Trophoblast cell (in vitro differentiated cells and primary cell): ENCODE results near the gene TNNI3K.

Experiments
- DNase-seq, 2 donors: peaks; one replicate each; pipeline ENCODE4 v3.0.0-alpha.2; 2016
- H2AFZ ChIP-seq: 2 replicates; pipeline ENCODE4 v1.6.1; 2013; ENCODE audit warnings: low read length, moderate library complexity, mild to moderate bottlenecking; ENCODE audit not compliant: insufficient read depth, poor library complexity
- H2AK5ac ChIP-seq: 2 replicates; pipeline ENCODE4 v1.6.1; 2013; ENCODE audit warnings: mild to moderate bottlenecking, low read length
- H2BK120ac ChIP-seq: 2 replicates; pipeline ENCODE4 v1.6.1; 2013; ENCODE audit warnings: low read length, mild to moderate bottlenecking, moderate library complexity; ENCODE audit not compliant: insufficient read depth, poor library complexity
- H2BK12ac ChIP-seq: 2 replicates; pipeline ENCODE4 v1.6.1; 2013; ENCODE audit warnings: mild to moderate bottlenecking, low read length, moderate library complexity
- H2BK5ac ChIP-seq: 2 replicates; pipeline ENCODE4 v1.6.1; 2013; ENCODE audit warnings: low read length, low read depth, moderate library complexity, mild to moderate bottlenecking; ENCODE audit not compliant: poor library complexity
- H3K14ac ChIP-seq: 2 replicates; pipeline ENCODE4 v1.6.1; 2013; ENCODE audit warnings: mild to moderate bottlenecking, low read length
- H3K18ac ChIP-seq: 2 replicates; pipeline ENCODE4 v1.6.1; 2013; ENCODE audit warnings: mild to moderate bottlenecking, low read length
- H3K23ac ChIP-seq: 2 replicates; pipeline ENCODE4 v1.6.1; 2013; ENCODE audit warnings: low read length
- H3K27ac ChIP-seq: 2 replicates; pipeline ENCODE4 v1.5.1; 2013; ENCODE audit warnings: low read depth, mild to moderate bottlenecking, inconsistent platforms, low read length, moderate library complexity
- H3K27me3 ChIP-seq: 2 replicates; pipeline ENCODE4 v1.6.1; 2013; ENCODE audit warnings: inconsistent platforms, mild to moderate bottlenecking, low read length, moderate library complexity; ENCODE audit not compliant: insufficient read depth
- H3K36me3 ChIP-seq, 2 experiments: 1 replicate in 1 of 2; 2 replicates in 1 of 2; pipeline ENCODE4 v1.6.1; 2013; ENCODE audit warnings: low read length in 2 of 2, mild to moderate bottlenecking in 2 of 2, moderate library complexity in 1 of 2; ENCODE audit not compliant: insufficient read depth in 2 of 2, control insufficient read depth in 1 of 2
- H3K4ac ChIP-seq: 2 replicates; pipeline ENCODE4 v1.6.1; 2013; ENCODE audit warnings: low read depth, mild to moderate bottlenecking, low read length, moderate library complexity
- H3K4me1 ChIP-seq, 2 experiments: 1 replicate in 1 of 2; 2 replicates in 1 of 2; pipeline ENCODE4 v1.6.1; 2013; ENCODE audit warnings: low read length in 2 of 2, mild to moderate bottlenecking in 2 of 2, moderate library complexity in 1 of 2; ENCODE audit not compliant: insufficient read depth in 2 of 2, control insufficient read depth in 1 of 2
- H3K4me2 ChIP-seq: 2 replicates; pipeline ENCODE4 v1.6.1; 2013; ENCODE audit warnings: inconsistent platforms, mild to moderate bottlenecking, low read length, moderate library complexity
- H3K4me3 ChIP-seq: 2 replicates; pipeline ENCODE4 v1.5.1; 2013; ENCODE audit warnings: mild to moderate bottlenecking, low read depth, low read length, inconsistent platforms
- H3K79me1 ChIP-seq: one replicate; pipeline ENCODE4 v1.6.1; 2013; ENCODE audit warnings: low read length
- H3K79me2 ChIP-seq: 2 replicates; pipeline ENCODE4 v1.6.1; 2013; ENCODE audit warnings: low read length, mild to moderate bottlenecking; ENCODE audit not compliant: control insufficient read depth, insufficient read depth, poor library complexity
- H3K9ac ChIP-seq: 2 replicates; pipeline ENCODE4 v1.6.1; 2013; ENCODE audit warnings: mild to moderate bottlenecking, low read length
- H3K9me3 ChIP-seq: 2 replicates; pipeline ENCODE4 v1.6.1; 2013; ENCODE audit warnings: low read depth, mild to moderate bottlenecking, control low read depth, inconsistent platforms, low read length; ENCODE audit not compliant: insufficient read depth
- H4K12ac ChIP-seq: 2 replicates; pipeline ENCODE4 v1.6.1; 2013; ENCODE audit warnings: low read depth, mild to moderate bottlenecking, low read length, moderate library complexity
- H4K8ac ChIP-seq: 2 replicates; pipeline ENCODE4 v1.6.1; 2013; ENCODE audit warnings: low read depth, mild to moderate bottlenecking, low read length, moderate library complexity
- H4K91ac ChIP-seq: one replicate; pipeline ENCODE4 v1.6.1; 2013; ENCODE audit warnings: low read depth, mild to moderate bottlenecking, low read length, moderate library complexity
- WGBS: extraction: QIAGEN DNeasy Blood & Tissue Kit; methylation state at CpG from one replicate; pipeline ENCODE4 v1.1.7; 2013; ENCODE audit warnings: missing lambda C conversion rate; ENCODE audit not compliant: insufficient read length, insufficient coverage; ENCODE audit errors: extremely low coverage; 5-methylcytosine and 5-hydroxymethylcytosine counted together

Gene TNNI3K

GRCh38 chr1:74286414-74286813, 51.2 kb downstream of the TNNI3K start:
- Histone ChIP-seq H3K27ac (no peak overlapping the region), H3K27me3 (no peaks in the 10 kb centered on the region), H2AFZ (no peak overlapping the region), H2BK12ac (no peak overlapping the region), H4K12ac (no peak overlapping the region), H3K9ac (no peak overlapping the region), H3K79me1 (no peaks in the 10 kb centered on the region), H3K79me2 (no peaks in the 10 kb centered on the region), H3K4me1 (no peaks in the 10 kb centered on the region), H3K4me3 (no peak overlapping the region), H3K9me3 (no peaks in the 10 kb centered on the region), H4K91ac (no peak overlapping the region), H4K8ac (no peak overlapping the region), H3K23ac (no peak overlapping the region), H3K14ac (no peak overlapping the region), H3K36me3 (no peaks in the 10 kb centered on the region), H3K4ac (no peak overlapping the region), H2BK5ac (no peak overlapping the region), H2AK5ac (no peak overlapping the region), H3K18ac (no peak overlapping the region), H2BK120ac (no peak overlapping the region), H3K4me2 (no peak overlapping the region)
- no CpG with 5 or more reads among the region's 2 CpGs for WGBS
- no peak for DNase-seq

- Histone ChIP-seq H3K14ac (no peak overlapping the region), H3K4me3 (no peak overlapping the region), H2AK5ac (no peak overlapping the region), H4K8ac (no peak overlapping the region), H4K12ac (no peak overlapping the region), H4K91ac (no peak overlapping the region), H3K27me3 (no peaks in the 10 kb centered on the region), H3K23ac (no peak overlapping the region), H3K79me1 (no peaks in the 10 kb centered on the region), H3K27ac (no peak overlapping the region), H3K9me3 (no peaks in the 10 kb centered on the region), H3K36me3 (no peaks in the 10 kb centered on the region), H3K4me2 (no peak overlapping the region), H2BK12ac (no peak overlapping the region), H2BK5ac (no peak overlapping the region), H2BK120ac (no peak overlapping the region), H3K79me2 (no peaks in the 10 kb centered on the region), H3K9ac (no peak overlapping the region), H2AFZ (no peak overlapping the region), H3K4me1 (no peaks in the 10 kb centered on the region), H3K4ac (no peak overlapping the region), H3K18ac (no peak overlapping the region)
- DNase-seq = no peak
These were observed 79.3 kb downstream of the TNNI3K start for GRCh38 chr1:74314438-74314837.

DNA sequence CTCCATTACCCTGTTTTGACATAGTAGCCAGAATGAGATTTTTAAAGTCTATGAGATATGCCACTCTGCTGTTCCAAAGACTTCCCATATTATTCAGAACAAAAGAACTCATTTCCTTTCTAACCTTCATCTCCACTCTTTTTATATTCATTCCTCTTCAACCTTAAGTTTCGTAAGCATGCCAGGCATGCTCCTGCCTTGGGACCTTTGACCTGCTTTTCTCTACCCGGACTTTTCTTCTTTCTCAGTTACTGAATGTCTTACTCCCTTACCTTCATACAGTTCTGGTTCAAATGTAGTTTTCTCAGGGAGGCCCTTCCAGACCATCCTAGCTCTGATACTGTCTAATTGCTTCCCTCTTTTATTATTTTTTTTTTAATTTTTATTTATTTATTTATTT, 81.1 kb downstream of the TNNI3K start:
- peak in 1 of 2 donors; percentile 44 for DNase-seq
- Histone ChIP-seq H4K8ac (no peak overlapping the region), H2AFZ (no peak overlapping the region), H3K4ac (no peak overlapping the region), H4K12ac (no peak overlapping the region), H3K23ac (no peak overlapping the region), H3K4me3 (no peak overlapping the region), H4K91ac (no peak overlapping the region), H3K36me3 (no peaks in the 10 kb centered on the region), H3K9me3 (no peaks in the 10 kb centered on the region), H2AK5ac (no peak overlapping the region), H3K79me1 (no peaks in the 10 kb centered on the region), H3K27ac (no peak overlapping the region), H3K4me2 (no peak overlapping the region), H3K14ac (no peak overlapping the region), H3K9ac (no peak overlapping the region), H2BK120ac (no peak overlapping the region), H3K18ac (no peak overlapping the region), H3K79me2 (no peaks in the 10 kb centered on the region), H2BK12ac (no peak overlapping the region), H2BK5ac (no peak overlapping the region), H3K4me1 (no peaks in the 10 kb centered on the region), H3K27me3 (no peaks in the 10 kb centered on the region)
- no CpG with 5 or more reads among the region's 2 CpGs for WGBS

DNA sequence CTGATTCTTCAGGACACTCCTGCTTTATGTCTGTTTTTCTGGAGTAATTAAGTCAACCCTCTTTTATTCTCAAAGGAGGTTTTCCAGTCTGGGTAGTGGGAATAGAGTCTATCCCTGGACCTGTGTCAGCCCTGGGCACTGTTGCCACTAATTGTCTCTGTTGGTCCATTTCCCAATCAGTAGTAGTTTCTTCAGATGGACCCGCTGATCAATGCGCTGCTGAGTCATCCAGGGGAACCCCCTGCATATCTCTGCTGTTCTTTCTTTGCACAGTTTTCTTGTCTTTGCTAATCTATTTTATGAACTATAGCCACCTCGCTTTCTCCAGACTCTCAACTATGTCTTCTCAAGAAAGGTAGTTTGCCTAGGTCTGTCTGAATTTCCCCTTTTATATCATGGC, 82.5 kb downstream of the TNNI3K start:
- Histone ChIP-seq H3K4ac (no peak overlapping the region), H4K8ac (no peak overlapping the region), H2BK5ac (no peak overlapping the region), H3K4me1 (no peaks in the 10 kb centered on the region), H3K4me2 (no peak overlapping the region), H3K9me3 (no peaks in the 10 kb centered on the region), H3K79me2 (no peaks in the 10 kb centered on the region), H3K36me3 (no peaks in the 10 kb centered on the region), H3K23ac (no peak overlapping the region), H3K27me3 (no peaks in the 10 kb centered on the region), H3K14ac (no peak overlapping the region), H3K79me1 (no peaks in the 10 kb centered on the region), H3K18ac (no peak overlapping the region), H4K91ac (no peak overlapping the region), H3K4me3 (no peak overlapping the region), H4K12ac (no peak overlapping the region), H2AFZ (no peak overlapping the region), H2AK5ac (no peak overlapping the region), H3K9ac (no peak overlapping the region), H2BK12ac (no peak overlapping the region), H2BK120ac (no peak overlapping the region), H3K27ac (no peak overlapping the region)
- DNase-seq = no peak
- no CpG with 5 or more reads among the region's 3 CpGs for WGBS
